Type B pancreatic cell (in vitro differentiated cells): ENCODE data around the gene GUCD1. TPM values are rescaled to one million over a fixed set of nuclear protein-coding genes. Genes with fewer than 3 reads are reported as not detected.

Experiments used
- DNase-seq: peaks from one replicate; pipeline ENCODE4 v3.0.0; 2021; ENCODE audit warnings: mixed read lengths; ENCODE audit not compliant: unreplicated experiment; ENCODE audit errors: extremely low spot score
- H3K27ac Mint-ChIP-seq: 2 replicates; pipeline ENCODE4 v1.8.0; 2021; ENCODE audit warnings: mild to moderate bottlenecking, mixed read lengths
- H3K27me3 Mint-ChIP-seq: 2 replicates; pipeline ENCODE4 v1.8.0; 2021; ENCODE audit warnings: mixed read lengths
- H3K36me3 Mint-ChIP-seq: 2 replicates; pipeline ENCODE4 v1.8.0; 2021; ENCODE audit warnings: mixed read lengths
- H3K4me1 Mint-ChIP-seq: one replicate; pipeline ENCODE4 v1.8.0; 2021; ENCODE audit warnings: mixed read lengths; ENCODE audit not compliant: unreplicated experiment
- H3K4me3 Mint-ChIP-seq: 2 replicates; pipeline ENCODE4 v1.8.0; 2021; ENCODE audit warnings: mild to moderate bottlenecking, mixed read lengths
- H3K9me3 Mint-ChIP-seq: 2 replicates; pipeline ENCODE4 v1.8.0; 2021; ENCODE audit warnings: mixed read lengths
- CTCF ChIP-seq: fragments of 200-600 bp; sonication (generic); conservative IDR thresholded peaks from 2 replicates; pipeline ENCODE4 v1.5.0; 2021; ENCODE audit warnings: antibody characterized with exemption, mild to moderate bottlenecking
- total RNA-seq: library from RNA; stranded (reverse); gene quantifications from 2 replicates; pipeline ENCODE4 v1.2.1, GENCODE V29; 2021; ENCODE audit warnings: low replicate concordance

GUCD1 gene
- total RNA-seq, 1 donor from 2014 or later, result 81.8 TPM

DNA sequence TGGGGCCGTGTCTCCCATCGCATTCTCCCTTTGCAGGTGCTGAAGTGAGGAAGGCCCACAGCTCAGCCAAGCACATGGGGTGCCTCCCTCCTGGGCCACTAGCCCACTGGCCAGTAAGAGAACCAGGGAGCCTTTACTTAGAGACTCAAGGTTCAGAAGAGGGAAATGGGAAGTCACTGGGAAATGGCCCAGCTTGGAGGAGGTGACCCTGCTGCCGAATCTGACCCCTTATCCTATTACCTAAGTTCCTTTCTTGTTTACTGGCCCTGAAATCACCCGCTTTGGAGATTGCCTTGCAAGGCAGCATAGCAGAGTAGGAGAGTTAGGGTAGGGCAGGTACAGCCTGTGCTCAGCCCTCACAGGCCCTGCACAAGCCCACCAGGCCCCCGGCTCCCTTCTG lies 35.4 kb downstream of the GUCD1 start:
- no peak for DNase-seq
- no peak for TF ChIP-seq CTCF
- Mint-ChIP-seq H3K36me3 (no peaks in the 10 kb centered on the region), H3K9me3 (no peaks in the 10 kb centered on the region), H3K4me3 (no peak overlapping the region), H3K27ac (no peak overlapping the region), H3K27me3 (peaks cover 9% of the 10 kb centered on the region), H3K4me1 (peaks cover 14% of the 10 kb centered on the region)

- Mint-ChIP-seq H3K27ac (no peak overlapping the region), H3K27me3 (peaks cover 9% of the 10 kb centered on the region), H3K4me3 (no peak overlapping the region), H3K36me3 (no peaks in the 10 kb centered on the region), H3K9me3 (no peaks in the 10 kb centered on the region), H3K4me1 (peaks cover 15% of the 10 kb centered on the region)
- DNase-seq, result no peak
- TF ChIP-seq CTCF, result no peak
Observed at GRCh38 chr22:24518771-24519485, 36.0 kb downstream of the GUCD1 start.

- Mint-ChIP-seq H3K27ac (no peak overlapping the region), H3K4me1 (peaks cover 20% of the 10 kb centered on the region), H3K36me3 (no peaks in the 10 kb centered on the region), H3K4me3 (no peak overlapping the region), H3K27me3 (peaks cover 9% of the 10 kb centered on the region), H3K9me3 (no peaks in the 10 kb centered on the region)
- TF ChIP-seq CTCF, result no peak
- no peak for DNase-seq
Observed at GRCh38 chr22:24518228-24518627, 36.7 kb downstream of the GUCD1 start.

- no peak for DNase-seq
- Mint-ChIP-seq H3K4me3 (no peak overlapping the region), H3K9me3 (no peaks in the 10 kb centered on the region), H3K27me3 (peaks cover 13% of the 10 kb centered on the region), H3K4me1 (peaks cover 20% of the 10 kb centered on the region), H3K27ac (no peak overlapping the region), H3K36me3 (no peaks in the 10 kb centered on the region)
- TF ChIP-seq CTCF, result no peak
Observed at GRCh38 chr22:24517446-24517845, 37.5 kb downstream of the GUCD1 start.

- peaks cover 13% of the 10 kb centered on the region for H3K27me3 Mint-ChIP-seq
- no peaks in the 10 kb centered on the region for H3K9me3 Mint-ChIP-seq
- no peak for DNase-seq
- TF ChIP-seq CTCF, result no peak
- H3K4me3 Mint-ChIP-seq, result no peak overlapping the region
- no peaks in the 10 kb centered on the region for H3K36me3 Mint-ChIP-seq
- H3K4me1 Mint-ChIP-seq, result peaks cover 21% of the 10 kb centered on the region
- no peak overlapping the region for H3K27ac Mint-ChIP-seq
Observed at GRCh38 chr22:24516301-24516737, 38.6 kb downstream of the GUCD1 start.
